H9 (cell line): ENCODE measurements around the gene NUDT22. TPM values are rescaled to one million over a fixed set of nuclear protein-coding genes. Genes with fewer than 3 reads are reported as not detected.

Experiments used
- DNase-seq: peaks from one replicate; pipeline ENCODE4 v3.0.0-alpha.2; 2017
- H2AFZ ChIP-seq: one replicate; pipeline ENCODE4 v1.6.1; 2013; ENCODE audit warnings: mild to moderate bottlenecking, low read length, control low read depth, moderate library complexity
- H2AK5ac ChIP-seq: 2 replicates; pipeline ENCODE4 v1.6.1; 2013; ENCODE audit warnings: low read length, control low read depth, mixed read lengths; ENCODE audit not compliant: insufficient read length
- H2BK120ac ChIP-seq: one replicate; pipeline ENCODE4 v1.6.1; 2013; ENCODE audit warnings: low read depth, mild to moderate bottlenecking, low read length, control low read depth, inconsistent platforms; ENCODE audit not compliant: poor library complexity, severe bottlenecking
- H2BK12ac ChIP-seq: 2 replicates; pipeline ENCODE4 v1.6.1; 2013; ENCODE audit warnings: low read length, control low read depth, mixed read lengths, low read depth; ENCODE audit not compliant: insufficient read length
- H2BK15ac ChIP-seq: 2 replicates; pipeline ENCODE4 v1.6.1; 2013; ENCODE audit warnings: low read depth, low read length, control low read depth
- H2BK20ac ChIP-seq: one replicate; pipeline ENCODE4 v1.6.1; 2013; ENCODE audit warnings: low read depth, mild to moderate bottlenecking, low read length, control low read depth, inconsistent platforms; ENCODE audit not compliant: poor library complexity, severe bottlenecking
- H2BK5ac ChIP-seq: 2 replicates; pipeline ENCODE4 v1.6.1; 2013; ENCODE audit warnings: low read length, control low read depth, mixed read lengths; ENCODE audit not compliant: insufficient read length
- H3K14ac ChIP-seq: 2 replicates; pipeline ENCODE4 v1.6.1; 2013; ENCODE audit warnings: low read length, control low read depth; ENCODE audit not compliant: insufficient read depth
- H3K18ac ChIP-seq: 2 replicates; pipeline ENCODE4 v1.6.1; 2013; ENCODE audit warnings: low read depth, mild to moderate bottlenecking, mixed read lengths, low read length, control low read depth; ENCODE audit not compliant: insufficient read length
- H3K23ac ChIP-seq: 2 replicates; pipeline ENCODE4 v1.6.1; 2013; ENCODE audit warnings: low read length, control low read depth, mixed read lengths, low read depth; ENCODE audit not compliant: insufficient read length
- H3K23me2 ChIP-seq: 2 replicates; pipeline ENCODE4 v1.6.1; 2013; ENCODE audit warnings: low read depth, mild to moderate bottlenecking, mixed read lengths, low read length, control low read depth; ENCODE audit not compliant: insufficient read length, poor library complexity, severe bottlenecking
- H3K27ac ChIP-seq: 2 replicates; pipeline ENCODE4 v1.5.1; 2013; ENCODE audit warnings: low read length, control low read depth, mixed read lengths, low read depth; ENCODE audit not compliant: insufficient read length
- H3K27me3 ChIP-seq: 2 replicates; pipeline ENCODE4 v1.6.1; 2013; ENCODE audit warnings: low read length, control low read depth, inconsistent platforms; ENCODE audit not compliant: insufficient read depth
- H3K4ac ChIP-seq: 2 replicates; pipeline ENCODE4 v1.6.1; 2013; ENCODE audit warnings: low read depth, mild to moderate bottlenecking, control low read depth, inconsistent platforms, low read length, moderate library complexity
- H3K4me1 ChIP-seq: 2 replicates; pipeline ENCODE4 v1.6.1; 2013; ENCODE audit warnings: low read length, control low read depth, inconsistent platforms; ENCODE audit not compliant: insufficient read depth
- H3K4me2 ChIP-seq: 2 replicates; pipeline ENCODE4 v1.6.1; 2013; ENCODE audit warnings: low read length, control low read depth, mixed read lengths; ENCODE audit not compliant: insufficient read length, insufficient read depth
- H3K56ac ChIP-seq: 2 replicates; pipeline ENCODE4 v1.6.1; 2013; ENCODE audit warnings: low read depth, mild to moderate bottlenecking, mixed read lengths, low read length, control low read depth; ENCODE audit not compliant: insufficient read length
- H3K79me1 ChIP-seq: 2 replicates; pipeline ENCODE4 v1.6.1; 2013; ENCODE audit warnings: low read depth, mild to moderate bottlenecking, moderate library complexity, low read length, control low read depth, inconsistent platforms; ENCODE audit not compliant: insufficient read depth, poor library complexity, severe bottlenecking
- H3K79me2 ChIP-seq: 2 replicates; pipeline ENCODE4 v1.6.1; 2013; ENCODE audit warnings: low read length, control low read depth, inconsistent platforms; ENCODE audit not compliant: insufficient read depth
- H3K9ac ChIP-seq: 2 replicates; pipeline ENCODE4 v1.6.1; 2013; ENCODE audit warnings: low read length, control low read depth, mixed read lengths; ENCODE audit not compliant: insufficient read length; ENCODE audit errors: extremely low read depth
- H3K9me3 ChIP-seq: one replicate; pipeline ENCODE4 v1.6.1; 2013; ENCODE audit warnings: low read depth, low read length, inconsistent platforms; ENCODE audit not compliant: control insufficient read depth
- H3T11ph ChIP-seq: one replicate; pipeline ENCODE4 v1.6.1; 2013; ENCODE audit warnings: mild to moderate bottlenecking, low read length, control low read depth, inconsistent platforms
- H4K20me1 ChIP-seq: one replicate; pipeline ENCODE4 v1.6.1; 2013; ENCODE audit not compliant: control insufficient read depth, insufficient read length, insufficient read depth
- H4K5ac ChIP-seq: 2 replicates; pipeline ENCODE4 v1.6.1; 2013; ENCODE audit warnings: low read depth, mild to moderate bottlenecking, mixed read lengths, low read length, control low read depth; ENCODE audit not compliant: insufficient read length
- H4K8ac ChIP-seq: replicated peaks from 2 replicates; pipeline ENCODE4 v1.6.1; 2013; ENCODE audit warnings: low read length, control low read depth, mixed read lengths, low read depth; ENCODE audit not compliant: insufficient read length
- H4K91ac ChIP-seq: 2 replicates; pipeline ENCODE4 v1.6.1; 2013; ENCODE audit warnings: low read depth, mild to moderate bottlenecking, moderate library complexity, mixed read lengths, low read length, control low read depth; ENCODE audit not compliant: insufficient read length
- H3K27ac Mint-ChIP-seq, 3 experiments: 2 replicates in 2 of 3; 3 replicates in 1 of 3; pipeline ENCODE4 v1.8.0; 2020 to 2021; ENCODE audit warnings: mixed read lengths in 3 of 3, mild to moderate bottlenecking in 1 of 3, moderate library complexity in 1 of 3
- H3K27me3 Mint-ChIP-seq: 2 replicates; pipeline ENCODE4 v1.8.0; 2021; ENCODE audit warnings: low read depth, mild to moderate bottlenecking, moderate library complexity, mixed read lengths
- H3K36me3 Mint-ChIP-seq, 3 experiments: 2 replicates in 2 of 3; 3 replicates in 1 of 3; pipeline ENCODE4 v1.8.0; 2020 to 2021; ENCODE audit warnings: low read depth in 3 of 3, mixed read lengths in 3 of 3; ENCODE audit not compliant: insufficient read depth in 1 of 3
- H3K4me1 Mint-ChIP-seq, 2 experiments: 2 replicates each; pipeline ENCODE4 v1.8.0; 2020; ENCODE audit warnings: mixed read lengths in 2 of 2
- H3K4me3 Mint-ChIP-seq, 2 experiments: 2 replicates in 1 of 2; 3 replicates in 1 of 2; pipeline ENCODE4 v1.8.0; 2020 to 2021; ENCODE audit warnings: mild to moderate bottlenecking in 2 of 2, mixed read lengths in 2 of 2, moderate library complexity in 1 of 2
- H3K9me3 Mint-ChIP-seq, 2 experiments: 2 replicates in 1 of 2; 3 replicates in 1 of 2; pipeline ENCODE4 v1.8.0; 2020; ENCODE audit warnings: mild to moderate bottlenecking in 2 of 2, mixed read lengths in 2 of 2, moderate library complexity in 1 of 2
- WGBS: extraction: QIAGEN DNeasy Blood & Tissue Kit; methylation state at CpG from one replicate; pipeline ENCODE4 v1.1.7; 2013; ENCODE audit warnings: missing lambda C conversion rate, low lambda C conversion rate, mixed read lengths; ENCODE audit not compliant: insufficient read length; ENCODE audit errors: extremely low coverage; 5-methylcytosine and 5-hydroxymethylcytosine counted together
- total RNA-seq: library from RNA; stranded (reverse); gene quantifications from 2 replicates; pipeline ENCODE4 v1.2.1, GENCODE V29; 2021
- TF ChIP-seq, protein P1 (sequence below): fragments of 200-600 bp; sonication (generic); conservative IDR thresholded peaks from 3 replicates; pipeline ENCODE4 v1.8.0; 2021; ENCODE audit warnings: antibody characterized with exemption, mild to moderate bottlenecking

The NUDT22 gene
- total RNA-seq, 1 experiment from 2014 or later, result 39.6 TPM

- Histone ChIP-seq H3K18ac (peak overlapping the region; percentile 68), H3K4me2 (peak overlapping the region; percentile 29), H3K4me1 (no peaks in the 10 kb centered on the region), H4K20me1 (peaks cover 2% of the 10 kb centered on the region), H3T11ph (no peak overlapping the region), H3K27me3 (no peaks in the 10 kb centered on the region), H3K79me1 (no peaks in the 10 kb centered on the region), H3K56ac (no peak overlapping the region), H2AFZ (no peak overlapping the region), H2BK15ac (no peak overlapping the region), H2BK5ac (no peak overlapping the region), H4K8ac (no peak overlapping the region), H4K91ac (no peak overlapping the region), H2BK12ac (no peak overlapping the region), H3K9ac (peak overlapping the region; percentile 42), H2BK120ac (peak overlapping the region; percentile 24), H3K27ac (no peak overlapping the region), H2BK20ac (no peak overlapping the region), H3K23ac (no peak overlapping the region), H3K14ac (peak overlapping the region; percentile 32; the same call in 1 of the 2 replicates), H4K5ac (no peak overlapping the region), H3K79me2 (no peaks in the 10 kb centered on the region), H3K4ac (no peak overlapping the region), H3K23me2 (peaks cover 15% of the 10 kb centered on the region), H3K9me3 (no peaks in the 10 kb centered on the region), H2AK5ac (no peak overlapping the region)
- Mint-ChIP-seq H3K4me1 (peaks cover 21 to 23% of the 10 kb centered on the region in 2 experiments), H3K36me3 (peaks cover 16 to 37% (median 27%) of the 10 kb centered on the region in 3 experiments; a peak in 6 of 7 replicates), H3K4me3 (peak overlapping the region; percentile 97 to 99), H3K27me3 (no peaks in the 10 kb centered on the region; the same call in none of the 2 replicates), H3K27ac (peak overlapping the region in 2 of 3 experiments; percentile 95 to 96; a peak in 4 of 7 replicates), H3K9me3 (no peaks in the 10 kb centered on the region)
- TF ChIP-seq, protein P1, sequence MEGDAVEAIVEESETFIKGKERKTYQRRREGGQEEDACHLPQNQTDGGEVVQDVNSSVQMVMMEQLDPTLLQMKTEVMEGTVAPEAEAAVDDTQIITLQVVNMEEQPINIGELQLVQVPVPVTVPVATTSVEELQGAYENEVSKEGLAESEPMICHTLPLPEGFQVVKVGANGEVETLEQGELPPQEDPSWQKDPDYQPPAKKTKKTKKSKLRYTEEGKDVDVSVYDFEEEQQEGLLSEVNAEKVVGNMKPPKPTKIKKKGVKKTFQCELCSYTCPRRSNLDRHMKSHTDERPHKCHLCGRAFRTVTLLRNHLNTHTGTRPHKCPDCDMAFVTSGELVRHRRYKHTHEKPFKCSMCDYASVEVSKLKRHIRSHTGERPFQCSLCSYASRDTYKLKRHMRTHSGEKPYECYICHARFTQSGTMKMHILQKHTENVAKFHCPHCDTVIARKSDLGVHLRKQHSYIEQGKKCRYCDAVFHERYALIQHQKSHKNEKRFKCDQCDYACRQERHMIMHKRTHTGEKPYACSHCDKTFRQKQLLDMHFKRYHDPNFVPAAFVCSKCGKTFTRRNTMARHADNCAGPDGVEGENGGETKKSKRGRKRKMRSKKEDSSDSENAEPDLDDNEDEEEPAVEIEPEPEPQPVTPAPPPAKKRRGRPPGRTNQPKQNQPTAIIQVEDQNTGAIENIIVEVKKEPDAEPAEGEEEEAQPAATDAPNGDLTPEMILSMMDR, result no peak
- no CpG with 5 or more reads among the region's 34 CpGs for WGBS
- peak; percentile 80 for DNase-seq
Observed at GRCh38 chr11:64268893-64269539, 42.9 kb downstream of the NUDT22 start.
